ENCODE results near the gene FRMD6. TPM values are rescaled to one million over a fixed set of nuclear protein-coding genes. Genes with fewer than 3 reads are reported as not detected.

The FRMD6 gene
- 11.6 and 17.8 TPM in 2 replicates for total RNA-seq

GRCh38 chr14:51651388-51652167, at the start of gene FRMD6:
FRMD6 (plus strand) TSS chr14:51651910; CDS start chr14:51689837, 37,927 bp downstream.
- Mint-ChIP-seq H3K9me3 (no peaks in the 10 kb centered on the region), H3K36me3 (ENCODE audit: low read depth) (peaks cover 3% of the 10 kb centered on the region), H3K27me3 (ENCODE audit: low read depth) (peaks cover 11% of the 10 kb centered on the region), H3K4me3 (ENCODE audit: low read depth) (peak within 1 kb of the TSS; percentile 84), H3K4me1 (ENCODE audit: low read depth) (peaks cover 23% of the 10 kb centered on the region), H3K27ac (peak within 1 kb of the TSS; percentile 69)
- DNase-seq (ENCODE audit: low spot score), result peak; percentile 78
- intact Hi-C loops (cut with micrococcal nuclease), result loop anchor here (1.0 to 10.0 kb wide), 9 partner anchors 25 to 901 kb away; partner anchors contain the start of genes GPR137C, TMX1, TRIM9 and TXNDC16

DNA sequence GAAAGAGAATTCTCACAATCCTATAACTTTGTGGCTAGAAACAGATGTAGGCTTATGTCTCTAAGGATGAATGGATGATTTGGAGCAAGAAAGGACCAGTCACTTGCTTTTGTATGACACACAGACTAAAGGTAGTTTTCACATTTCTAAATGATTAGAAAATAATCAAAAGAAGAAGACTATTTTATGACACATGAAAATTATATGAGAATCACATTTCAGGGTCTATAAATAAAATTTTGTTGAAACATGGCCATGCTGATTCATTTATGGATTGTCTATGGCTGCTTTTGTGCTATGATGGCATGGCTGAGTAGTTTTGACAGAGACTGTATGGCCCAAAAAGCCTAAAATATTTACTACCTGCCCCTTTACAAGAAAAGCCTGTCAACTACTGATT, 49.4 kb upstream of the FRMD6 start:
- Mint-ChIP-seq H3K27ac (no peak overlapping the region), H3K27me3 (ENCODE audit: low read depth) (peaks cover 17% of the 10 kb centered on the region), H3K4me1 (ENCODE audit: low read depth) (no peaks in the 10 kb centered on the region), H3K4me3 (ENCODE audit: low read depth) (no peak overlapping the region), H3K9me3 (no peaks in the 10 kb centered on the region), H3K36me3 (ENCODE audit: low read depth) (no peaks in the 10 kb centered on the region)
- DNase-seq (ENCODE audit: low spot score), result no peak
- intact Hi-C loops (cut with micrococcal nuclease), result no loop called here

- Mint-ChIP-seq H3K27me3 (ENCODE audit: low read depth) (peaks cover 12% of the 10 kb centered on the region), H3K4me3 (ENCODE audit: low read depth) (no peak overlapping the region), H3K4me1 (ENCODE audit: low read depth) (no peaks in the 10 kb centered on the region), H3K36me3 (ENCODE audit: low read depth) (no peaks in the 10 kb centered on the region), H3K9me3 (no peaks in the 10 kb centered on the region), H3K27ac (no peak overlapping the region)
- DNase-seq (ENCODE audit: low spot score), result no peak
- intact Hi-C loops (cut with micrococcal nuclease), result no loop called here
These were observed 48.2 kb upstream of the FRMD6 start for GRCh38 chr14:51603495-51603894.

DNA sequence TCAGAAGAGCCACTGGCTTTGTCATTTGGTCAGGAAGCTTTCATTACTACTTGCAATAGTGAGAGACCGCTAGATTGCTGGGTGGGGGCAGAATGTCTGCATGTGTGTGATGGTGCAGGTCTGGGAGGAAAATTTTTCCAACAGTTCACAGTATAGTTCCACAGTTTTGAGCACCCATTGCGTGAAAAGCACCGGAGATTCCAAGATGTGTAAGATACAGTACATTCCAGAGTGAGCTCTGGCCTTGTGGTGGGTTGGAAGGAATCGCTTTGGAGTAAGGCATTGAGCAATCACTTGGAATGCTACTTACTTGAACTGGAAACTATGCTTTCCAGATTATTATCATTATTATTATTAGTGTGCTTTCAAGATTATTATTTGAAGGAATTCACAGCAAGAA, 47.6 kb upstream of the FRMD6 start:
- intact Hi-C loops (cut with micrococcal nuclease), result no loop called here
- peaks cover 10% of the 10 kb centered on the region for H3K27me3 Mint-ChIP-seq (ENCODE audit: low read depth)

GRCh38 chr14:51605575-51605974, 46.1 kb upstream of the FRMD6 start:
- Mint-ChIP-seq H3K27ac (no peak overlapping the region), H3K36me3 (ENCODE audit: low read depth) (no peaks in the 10 kb centered on the region), H3K9me3 (no peaks in the 10 kb centered on the region), H3K4me3 (ENCODE audit: low read depth) (no peak overlapping the region), H3K4me1 (ENCODE audit: low read depth) (no peaks in the 10 kb centered on the region), H3K27me3 (ENCODE audit: low read depth) (peaks cover 2% of the 10 kb centered on the region)
- DNase-seq (ENCODE audit: low spot score), result no peak
- intact Hi-C loops (cut with micrococcal nuclease), result no loop called here

More for the DNA sequence above, 47.6 kb upstream of the FRMD6 start:
- DNase-seq (ENCODE audit: low spot score), result no peak
- Mint-ChIP-seq H3K27ac (no peak overlapping the region), H3K4me1 (ENCODE audit: low read depth) (no peaks in the 10 kb centered on the region), H3K9me3 (no peaks in the 10 kb centered on the region), H3K36me3 (ENCODE audit: low read depth) (no peaks in the 10 kb centered on the region), H3K4me3 (ENCODE audit: low read depth) (no peak overlapping the region)

DNA sequence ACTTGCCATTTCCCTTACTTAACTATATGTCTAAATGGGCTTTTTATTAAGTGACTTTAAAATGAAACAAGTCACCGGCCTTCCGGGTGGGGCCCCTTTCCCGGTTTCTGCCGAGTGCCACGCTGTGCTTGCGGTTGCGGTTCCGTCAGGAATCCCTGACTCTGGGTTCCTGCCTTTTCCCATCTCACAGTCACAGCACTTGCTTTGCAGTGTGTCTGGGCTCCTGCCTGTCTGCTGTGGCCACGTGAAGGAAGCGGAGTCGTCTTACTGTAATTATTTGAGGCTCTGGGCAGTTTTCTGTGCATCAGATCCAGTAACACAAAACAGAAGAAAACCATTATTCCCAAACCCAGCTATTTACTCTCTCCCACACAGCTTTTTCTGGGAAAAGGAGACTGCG, 44.0 kb upstream of the FRMD6 start:
- DNase-seq (ENCODE audit: low spot score), result no peak
- Mint-ChIP-seq H3K27me3 (ENCODE audit: low read depth) (peaks cover 2% of the 10 kb centered on the region), H3K4me1 (ENCODE audit: low read depth) (peaks cover 9% of the 10 kb centered on the region), H3K9me3 (no peaks in the 10 kb centered on the region), H3K27ac (no peak overlapping the region), H3K36me3 (ENCODE audit: low read depth) (no peaks in the 10 kb centered on the region), H3K4me3 (ENCODE audit: low read depth) (no peak overlapping the region)
- intact Hi-C loops (cut with micrococcal nuclease), result no loop called here

DNA sequence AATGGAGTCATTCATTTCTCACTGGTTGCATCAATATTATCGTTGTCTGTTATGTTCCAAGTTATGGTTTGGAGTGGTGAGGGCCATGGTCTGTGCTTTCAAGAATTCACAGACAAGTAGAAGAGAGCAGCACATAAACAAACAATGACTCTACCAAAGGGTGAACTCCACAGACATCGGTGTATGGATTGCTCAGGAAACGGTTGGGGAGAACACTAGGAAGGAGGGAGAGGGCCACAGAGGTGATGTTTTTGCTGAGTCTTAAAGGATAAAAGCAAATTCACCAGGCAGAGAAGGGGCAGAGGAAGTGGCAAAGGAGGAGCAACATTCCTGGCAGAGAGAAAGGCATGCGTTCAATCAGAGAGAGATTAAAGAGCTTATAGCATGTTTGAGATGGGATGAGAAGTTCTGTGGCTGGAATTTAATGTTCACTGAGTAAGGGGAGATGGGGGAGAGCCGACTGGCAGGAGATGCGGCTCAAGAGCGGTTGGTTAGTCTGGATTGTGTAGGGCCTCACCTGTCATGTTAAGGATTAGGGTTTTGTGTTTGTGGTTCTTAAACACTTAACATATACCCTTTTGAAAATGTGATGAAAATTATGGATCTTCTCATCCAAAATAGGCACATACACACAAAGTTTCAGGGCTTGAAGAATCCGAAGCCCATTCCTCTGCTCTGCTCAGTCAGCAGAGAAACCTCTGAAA, 42.3 kb upstream of the FRMD6 start:
- H3K27ac Mint-ChIP-seq, result no peak overlapping the region

GRCh38 chr14:51609955-51610283, 41.8 kb upstream of the FRMD6 start:
- Mint-ChIP-seq H3K9me3 (no peaks in the 10 kb centered on the region), H3K36me3 (ENCODE audit: low read depth) (no peaks in the 10 kb centered on the region), H3K4me1 (ENCODE audit: low read depth) (peaks cover 13% of the 10 kb centered on the region), H3K4me3 (ENCODE audit: low read depth) (no peak overlapping the region), H3K27me3 (ENCODE audit: low read depth) (no peaks in the 10 kb centered on the region), H3K27ac (no peak overlapping the region)
- intact Hi-C loops (cut with micrococcal nuclease), result no loop called here
- DNase-seq (ENCODE audit: low spot score), result no peak

More for the DNA sequence above, 42.3 kb upstream of the FRMD6 start:
- Mint-ChIP-seq H3K36me3 (ENCODE audit: low read depth) (no peaks in the 10 kb centered on the region), H3K9me3 (no peaks in the 10 kb centered on the region), H3K4me3 (ENCODE audit: low read depth) (no peak overlapping the region), H3K27me3 (ENCODE audit: low read depth) (peaks cover 2% of the 10 kb centered on the region), H3K4me1 (ENCODE audit: low read depth) (peaks cover 13% of the 10 kb centered on the region)
- no peak for DNase-seq (ENCODE audit: low spot score)
- intact Hi-C loops (cut with micrococcal nuclease), result no loop called here

DNA sequence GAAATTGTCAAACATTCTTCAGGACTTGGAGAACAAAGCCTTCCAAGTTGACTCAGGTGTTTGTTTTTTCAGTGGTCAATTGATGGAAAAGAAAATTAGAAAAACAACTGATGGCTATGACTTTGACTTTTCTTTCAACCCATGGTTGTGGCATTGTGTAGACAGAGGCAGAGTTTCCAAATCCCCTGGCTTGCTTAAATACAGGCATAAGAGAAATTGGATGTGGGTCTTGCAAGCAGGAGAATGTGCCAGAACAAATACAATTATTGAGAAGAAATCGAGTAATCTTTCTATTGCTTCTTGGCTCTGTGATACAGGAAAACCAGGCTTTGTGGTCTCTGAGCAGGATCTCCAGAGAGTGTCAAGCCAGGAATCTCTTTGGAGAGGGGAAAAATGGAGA, 40.9 kb upstream of the FRMD6 start:
- intact Hi-C loops (cut with micrococcal nuclease), result no loop called here
- H3K27ac Mint-ChIP-seq, result no peak overlapping the region
- peaks cover 13% of the 10 kb centered on the region for H3K4me1 Mint-ChIP-seq (ENCODE audit: low read depth)

DNA sequence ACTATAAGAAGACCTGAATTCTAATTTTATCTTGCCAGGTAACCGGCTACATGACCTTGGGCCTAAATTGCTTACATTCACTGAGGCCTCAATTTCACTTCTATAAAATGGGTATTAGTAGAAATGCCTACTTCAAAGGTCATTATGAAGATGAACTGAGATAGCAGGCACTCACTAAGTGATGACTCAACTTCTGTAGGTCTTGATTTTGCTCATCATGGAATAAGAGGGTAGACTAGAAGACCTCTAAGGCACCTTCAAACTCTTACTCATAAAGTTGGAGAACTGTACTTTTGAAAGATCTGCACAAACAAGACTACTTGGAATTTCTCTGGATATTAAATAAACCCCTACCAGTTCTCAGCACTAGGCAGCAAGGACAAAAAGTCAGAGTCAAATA, 39.3 kb upstream of the FRMD6 start:
- H3K4me1 Mint-ChIP-seq (ENCODE audit: low read depth), result peaks cover 13% of the 10 kb centered on the region
- intact Hi-C loops (cut with micrococcal nuclease), result no loop called here
- peaks cover 2% of the 10 kb centered on the region for H3K27me3 Mint-ChIP-seq (ENCODE audit: low read depth)
- no peak for DNase-seq (ENCODE audit: low spot score)
- no peaks in the 10 kb centered on the region for H3K9me3 Mint-ChIP-seq
- H3K27ac Mint-ChIP-seq, result peak overlapping the region; percentile 42
- H3K4me3 Mint-ChIP-seq (ENCODE audit: low read depth), result no peak overlapping the region
- no peaks in the 10 kb centered on the region for H3K36me3 Mint-ChIP-seq (ENCODE audit: low read depth)

More for the DNA sequence above, 40.9 kb upstream of the FRMD6 start:
- Mint-ChIP-seq H3K9me3 (no peaks in the 10 kb centered on the region), H3K4me3 (ENCODE audit: low read depth) (no peak overlapping the region), H3K36me3 (ENCODE audit: low read depth) (no peaks in the 10 kb centered on the region), H3K27me3 (ENCODE audit: low read depth) (peaks cover under 1% of the 10 kb centered on the region)
- DNase-seq (ENCODE audit: low spot score), result no peak

DNA sequence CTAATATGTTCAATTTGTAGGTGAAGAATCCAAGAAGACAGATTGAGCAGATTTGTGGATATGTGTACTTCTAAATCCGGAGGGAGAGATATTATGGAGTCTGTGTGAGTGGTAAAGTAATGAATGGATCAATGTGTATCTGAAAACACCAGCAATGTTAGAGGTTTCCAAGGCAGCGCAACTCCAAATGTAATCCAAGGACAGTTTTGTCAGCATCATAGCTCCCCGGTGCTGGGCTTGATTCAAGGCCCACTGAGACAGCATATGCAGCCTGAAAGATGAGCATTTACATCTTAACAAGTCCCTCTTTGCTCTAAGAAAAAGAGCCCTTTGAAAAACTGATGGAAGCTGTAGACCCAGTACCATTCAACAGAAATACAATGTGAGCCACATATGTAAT, 38.3 kb upstream of the FRMD6 start:
- no peak for DNase-seq (ENCODE audit: low spot score)
- H3K4me3 Mint-ChIP-seq (ENCODE audit: low read depth), result no peak overlapping the region
- intact Hi-C loops (cut with micrococcal nuclease), result no loop called here

DNA sequence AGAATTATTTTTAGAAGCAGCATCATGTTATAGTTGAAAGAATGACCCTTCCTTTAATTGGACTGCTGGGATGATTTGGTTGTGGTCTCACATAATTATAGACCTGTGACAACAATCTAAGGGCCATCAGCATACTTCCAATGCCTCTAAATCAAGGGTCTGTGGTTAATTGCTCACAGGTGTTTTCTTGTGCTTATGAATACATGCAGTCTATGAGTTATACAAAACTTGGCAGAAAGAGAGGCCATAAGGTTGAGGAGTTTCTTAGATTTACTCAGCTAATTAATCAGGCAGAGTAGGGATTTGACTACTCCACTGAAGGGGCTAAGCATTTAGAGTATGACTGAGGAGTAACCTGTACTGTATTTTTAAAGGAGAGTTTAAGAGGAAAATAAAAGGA, 37.0 kb upstream of the FRMD6 start:
- intact Hi-C loops (cut with micrococcal nuclease), result no loop called here
- no peak for DNase-seq (ENCODE audit: low spot score)
- Mint-ChIP-seq H3K36me3 (ENCODE audit: low read depth) (no peaks in the 10 kb centered on the region), H3K27ac (no peak overlapping the region), H3K27me3 (ENCODE audit: low read depth) (peaks cover 5% of the 10 kb centered on the region), H3K9me3 (no peaks in the 10 kb centered on the region), H3K4me1 (ENCODE audit: low read depth) (peaks cover 13% of the 10 kb centered on the region), H3K4me3 (ENCODE audit: low read depth) (no peak overlapping the region)

More for the DNA sequence above, 38.3 kb upstream of the FRMD6 start:
- H3K27me3 Mint-ChIP-seq (ENCODE audit: low read depth), result peaks cover 2% of the 10 kb centered on the region
- H3K36me3 Mint-ChIP-seq (ENCODE audit: low read depth), result no peaks in the 10 kb centered on the region
- H3K27ac Mint-ChIP-seq, result no peak overlapping the region
- no peaks in the 10 kb centered on the region for H3K9me3 Mint-ChIP-seq
- peaks cover 13% of the 10 kb centered on the region for H3K4me1 Mint-ChIP-seq (ENCODE audit: low read depth)

GRCh38 chr14:51616256-51616655, 35.5 kb upstream of the FRMD6 start:
- no peak for DNase-seq (ENCODE audit: low spot score)
- Mint-ChIP-seq H3K4me1 (ENCODE audit: low read depth) (peaks cover 13% of the 10 kb centered on the region), H3K4me3 (ENCODE audit: low read depth) (no peak overlapping the region), H3K9me3 (no peaks in the 10 kb centered on the region), H3K27me3 (ENCODE audit: low read depth) (peaks cover 5% of the 10 kb centered on the region), H3K27ac (no peak overlapping the region), H3K36me3 (ENCODE audit: low read depth) (no peaks in the 10 kb centered on the region)
- intact Hi-C loops (cut with micrococcal nuclease), result no loop called here
